Activated naive CD4-positive, alpha-beta T cell treated with anti-CD3 and anti-CD28 coated beads, Interleukin-2, amount 10 ng/mL, durations not matched to agents 5 hours and 36 hours (primary cell): ENCODE results near the gene NOX5. TPM values are rescaled to one million over a fixed set of nuclear protein-coding genes. Genes with fewer than 3 reads are reported as not detected.

Experiments used
- total RNA-seq, 2 experiments: library from RNA; stranded (reverse); gene quantifications; one replicate each; pipeline ENCODE4 v1.2.3, GENCODE V29; 2021

The NOX5 gene, protein sequence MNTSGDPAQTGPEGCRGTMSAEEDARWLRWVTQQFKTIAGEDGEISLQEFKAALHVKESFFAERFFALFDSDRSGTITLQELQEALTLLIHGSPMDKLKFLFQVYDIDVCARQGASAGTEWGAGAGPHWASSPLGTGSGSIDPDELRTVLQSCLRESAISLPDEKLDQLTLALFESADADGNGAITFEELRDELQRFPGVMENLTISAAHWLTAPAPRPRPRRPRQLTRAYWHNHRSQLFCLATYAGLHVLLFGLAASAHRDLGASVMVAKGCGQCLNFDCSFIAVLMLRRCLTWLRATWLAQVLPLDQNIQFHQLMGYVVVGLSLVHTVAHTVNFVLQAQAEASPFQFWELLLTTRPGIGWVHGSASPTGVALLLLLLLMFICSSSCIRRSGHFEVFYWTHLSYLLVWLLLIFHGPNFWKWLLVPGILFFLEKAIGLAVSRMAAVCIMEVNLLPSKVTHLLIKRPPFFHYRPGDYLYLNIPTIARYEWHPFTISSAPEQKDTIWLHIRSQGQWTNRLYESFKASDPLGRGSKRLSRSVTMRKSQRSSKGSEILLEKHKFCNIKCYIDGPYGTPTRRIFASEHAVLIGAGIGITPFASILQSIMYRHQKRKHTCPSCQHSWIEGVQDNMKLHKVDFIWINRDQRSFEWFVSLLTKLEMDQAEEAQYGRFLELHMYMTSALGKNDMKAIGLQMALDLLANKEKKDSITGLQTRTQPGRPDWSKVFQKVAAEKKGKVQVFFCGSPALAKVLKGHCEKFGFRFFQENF
- not detected for total RNA-seq

DNA sequence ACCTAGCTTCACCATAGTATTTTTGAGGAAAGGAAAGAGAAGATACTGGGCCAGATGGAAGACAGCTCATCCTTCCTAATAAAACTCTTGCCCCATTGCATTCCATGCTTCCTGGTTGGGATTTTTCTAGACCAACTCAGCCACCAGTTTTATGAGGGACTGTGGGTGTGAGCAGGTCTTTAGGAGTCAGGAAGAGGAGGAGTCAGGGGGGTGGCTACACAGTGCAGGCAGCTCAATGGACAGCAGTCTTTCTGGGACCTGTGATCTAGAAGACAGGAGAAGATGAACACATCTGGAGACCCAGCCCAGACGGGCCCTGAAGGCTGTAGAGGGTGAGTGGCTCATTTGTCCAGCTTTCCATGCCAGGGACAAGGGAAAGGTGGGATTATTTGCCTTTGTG, at the start of gene NOX5:
NOX5 (plus strand) TSS at position 242 of the 400 bp plus-strand sequence; CDS start at position 283, 41 bp downstream.

Other genes starting within 250 kb of the NOX5 start
- gene ANP32A, start 193.8 kb upstream of the NOX5 start, total RNA-seq, result 100 to 1,000 TPM; 175 to 182 TPM
- 1 to 10 TPM in 1 of 2 experiments, under 1 TPM in 1; 0.68 to 1.0 TPM for gene SPESP1, start 84.2 kb upstream of the NOX5 start, total RNA-seq
- 1 to 10 TPM; 3.3 to 3.9 TPM for gene GLCE, start 145.9 kb downstream of the NOX5 start, total RNA-seq